Breast epithelium (tissue), 4 donors: ENCODE measurements around the gene ZNF366. TPM values are rescaled to one million over a fixed set of nuclear protein-coding genes. Genes with fewer than 3 reads are reported as not detected.

Experiments used
- DNase-seq, 2 donors: peaks; one replicate each; pipeline ENCODE4 v3.0.0-alpha.2; 2019; ENCODE audit warnings: low spot score in 2 of 2
- H3K27ac ChIP-seq, 2 donors: fragments of 200-600 bp; sonication (generic) in 1 of 2; one replicate each; pipeline ENCODE4 v1.5.1; 2016 to 2019; ENCODE audit warnings: mild to moderate bottlenecking in 1 of 2
- H3K27me3 ChIP-seq, 2 donors: fragments of 200-600 bp; sonication (generic) in 1 of 2; one replicate each; pipeline versions ENCODE4 v1.5.1 to v1.6.0; 2017 to 2019; ENCODE audit warnings: control low read depth in 1 of 2, mild to moderate bottlenecking in 1 of 2
- H3K36me3 ChIP-seq: fragments of 200-600 bp; one replicate; pipeline ENCODE4 v1.5.1; 2019
- H3K4me1 ChIP-seq, 2 donors: fragments of 200-600 bp; sonication (generic); one replicate each; pipeline ENCODE4 v1.5.1; 2016 to 2019; ENCODE audit warnings: control low read depth in 1 of 2
- H3K4me3 ChIP-seq, 3 donors: fragments of 200-600 bp; sonication (generic); 1 replicate in 2 of 3; 2 replicates in 1 of 3; pipeline ENCODE4 v1.5.1; 2016 to 2019; ENCODE audit warnings: mild to moderate bottlenecking in 3 of 3, moderate library complexity in 2 of 3
- H3K9me3 ChIP-seq, 2 donors: fragments of 200-600 bp; sonication (generic) in 1 of 2; one replicate each; pipeline ENCODE4 v1.5.1; 2016 to 2019; ENCODE audit warnings: control low read depth in 1 of 2
- CTCF ChIP-seq, 3 donors: fragments of 450-650 bp; IDR thresholded peaks; one replicate each; pipeline ENCODE4 v1.5.1; 2016 to 2017; ENCODE audit warnings: antibody characterized with exemption in 3 of 3, mild to moderate bottlenecking in 3 of 3, moderate library complexity in 3 of 3
- POLR2A ChIP-seq: fragments of 450-650 bp; IDR thresholded peaks from one replicate; pipeline ENCODE4 v1.6.1; 2016; ENCODE audit warnings: antibody characterized with exemption, mild to moderate bottlenecking, moderate library complexity
- POLR2AphosphoS5 ChIP-seq, 3 donors: sonication (generic); formaldehyde crosslinking; IDR thresholded peaks; one replicate each; pipeline ENCODE4 v1.6.1; 2017; ENCODE audit warnings: antibody characterized with exemption in 3 of 3
- intact Hi-C: fragments of 100-400 bp; cut with DNase I; formaldehyde crosslinking; loops from one replicate; pipeline ENCODE4 v1.15.1; 2023; ENCODE audit warnings: low total_unique reads
- total RNA-seq, 3 donors: library from RNA; depleted of rRNA; stranded (reverse); fragments of >200 nt; gene quantifications; one replicate each; pipeline ENCODE4 v1.1.0, GENCODE V29; 2016

The ZNF366 gene
- total RNA-seq, 3 donors from 2014 or later = 1.9 to 5.2 (median 2.6) TPM

GRCh38 chr5:72509401-72509800, 2.2 kb upstream of the ZNF366 start:
- TF ChIP-seq CTCF (IDR thresholded peaks at IDR 0.05) = no peak
- TF ChIP-seq POLR2A = no peak
- TF ChIP-seq POLR2AphosphoS5 (IDR thresholded peaks at IDR 0.05) = no peak
- Histone ChIP-seq H3K4me3 (no peak overlapping the region), H3K9me3 (no peaks in the 10 kb centered on the region), H3K36me3 (no peaks in the 10 kb centered on the region), H3K4me1 (no peaks in the 10 kb centered on the region), H3K27me3 (no peaks in the 10 kb centered on the region), H3K27ac (peak overlapping the region in 1 of 2 donors; percentile 60)
- intact Hi-C loops = no loop called here
- no peak for DNase-seq

- TF ChIP-seq CTCF (IDR thresholded peaks at IDR 0.05) (no peak), POLR2A (no peak), POLR2AphosphoS5 (IDR thresholded peaks at IDR 0.05) (no peak)
- no peak for DNase-seq
- Histone ChIP-seq H3K4me1 (no peaks in the 10 kb centered on the region), H3K36me3 (no peaks in the 10 kb centered on the region), H3K9me3 (no peaks in the 10 kb centered on the region), H3K27me3 (no peaks in the 10 kb centered on the region), H3K27ac (no peak overlapping the region), H3K4me3 (no peak overlapping the region)
- intact Hi-C loops = no loop called here
These were observed 1.3 kb upstream of the ZNF366 start for GRCh38 chr5:72508241-72509170.

GRCh38 chr5:72507907-72508238, 663 bp upstream of the ZNF366 start:
- Histone ChIP-seq H3K4me3 (no peak overlapping the region), H3K27me3 (no peaks in the 10 kb centered on the region), H3K36me3 (no peaks in the 10 kb centered on the region), H3K4me1 (no peaks in the 10 kb centered on the region), H3K9me3 (no peaks in the 10 kb centered on the region), H3K27ac (no peak overlapping the region)
- DNase-seq = no peak
- TF ChIP-seq POLR2A = no peak
- no peak for TF ChIP-seq CTCF (IDR thresholded peaks at IDR 0.05)
- TF ChIP-seq POLR2AphosphoS5 (IDR thresholded peaks at IDR 0.05) = no peak
- intact Hi-C loops = no loop called here

GRCh38 chr5:72506158-72506549, 1.1 kb downstream of the ZNF366 start:
- Histone ChIP-seq H3K9me3 (no peaks in the 10 kb centered on the region), H3K36me3 (no peaks in the 10 kb centered on the region), H3K27ac (peak overlapping the region in 1 of 2 donors; percentile 45), H3K4me3 (peak overlapping the region in 2 of 3 donors; percentile 14 to 36), H3K4me1 (no peaks in the 10 kb centered on the region), H3K27me3 (no peaks in the 10 kb centered on the region)
- TF ChIP-seq POLR2AphosphoS5 (IDR thresholded peaks at IDR 0.05) = no peak
- no peak for DNase-seq
- intact Hi-C loops = no loop called here

GRCh38 chr5:72505539-72506157, 1.6 kb downstream of the ZNF366 start:
- Histone ChIP-seq H3K4me1 (no peaks in the 10 kb centered on the region), H3K4me3 (peak overlapping the region in 2 of 3 donors; percentile 14 to 36), H3K9me3 (no peaks in the 10 kb centered on the region), H3K27ac (peak overlapping the region in 1 of 2 donors; percentile 68), H3K27me3 (no peaks in the 10 kb centered on the region), H3K36me3 (no peaks in the 10 kb centered on the region)
- TF ChIP-seq CTCF (IDR thresholded peaks at IDR 0.05) = no peak
- TF ChIP-seq POLR2A = no peak
- TF ChIP-seq POLR2AphosphoS5 (IDR thresholded peaks at IDR 0.05) = no peak
- intact Hi-C loops = no loop called here
- no peak for DNase-seq
